Mesothelial cell of epicardium (in vitro differentiated cells): Measurements from ENCODE around the gene CD300H. TPM values are rescaled to one million over a fixed set of nuclear protein-coding genes. Genes with fewer than 3 reads are reported as not detected.

Experiments used
- DNase-seq, 2 experiments: peaks; one replicate each; pipeline ENCODE4 v3.0.0; 2021; ENCODE audit warnings: low spot score in 2 of 2; ENCODE audit not compliant: unreplicated experiment in 2 of 2
- H3K27ac Mint-ChIP-seq: 2 replicates; pipeline ENCODE4 v1.8.0; 2021; ENCODE audit warnings: mixed read lengths
- H3K27me3 Mint-ChIP-seq: 2 replicates; pipeline ENCODE4 v1.8.0; 2021; ENCODE audit warnings: low read depth, mixed read lengths
- H3K36me3 Mint-ChIP-seq: 2 replicates; pipeline ENCODE4 v1.8.0; 2021; ENCODE audit warnings: mixed read lengths
- H3K4me1 Mint-ChIP-seq: 2 replicates; pipeline ENCODE4 v1.8.0; 2021; ENCODE audit warnings: mixed read lengths
- H3K4me3 Mint-ChIP-seq: 2 replicates; pipeline ENCODE4 v1.8.0; 2021; ENCODE audit warnings: mild to moderate bottlenecking, moderate library complexity, mixed read lengths
- H3K9me3 Mint-ChIP-seq: 2 replicates; pipeline ENCODE4 v1.8.0; 2021; ENCODE audit warnings: mixed read lengths
- total RNA-seq: library from RNA; stranded (reverse); gene quantifications from 3 replicates; pipeline ENCODE4 v1.2.1, GENCODE V29; 2021
- TF ChIP-seq, protein P1 (sequence below): fragments of 200-600 bp; sonication (generic); IDR thresholded peaks from one replicate; pipeline ENCODE4 v1.5.0; 2021; ENCODE audit warnings: antibody characterized with exemption; ENCODE audit not compliant: unreplicated experiment

The CD300H gene
- total RNA-seq, 1 donor from 2014 or later: not detected

DNA sequence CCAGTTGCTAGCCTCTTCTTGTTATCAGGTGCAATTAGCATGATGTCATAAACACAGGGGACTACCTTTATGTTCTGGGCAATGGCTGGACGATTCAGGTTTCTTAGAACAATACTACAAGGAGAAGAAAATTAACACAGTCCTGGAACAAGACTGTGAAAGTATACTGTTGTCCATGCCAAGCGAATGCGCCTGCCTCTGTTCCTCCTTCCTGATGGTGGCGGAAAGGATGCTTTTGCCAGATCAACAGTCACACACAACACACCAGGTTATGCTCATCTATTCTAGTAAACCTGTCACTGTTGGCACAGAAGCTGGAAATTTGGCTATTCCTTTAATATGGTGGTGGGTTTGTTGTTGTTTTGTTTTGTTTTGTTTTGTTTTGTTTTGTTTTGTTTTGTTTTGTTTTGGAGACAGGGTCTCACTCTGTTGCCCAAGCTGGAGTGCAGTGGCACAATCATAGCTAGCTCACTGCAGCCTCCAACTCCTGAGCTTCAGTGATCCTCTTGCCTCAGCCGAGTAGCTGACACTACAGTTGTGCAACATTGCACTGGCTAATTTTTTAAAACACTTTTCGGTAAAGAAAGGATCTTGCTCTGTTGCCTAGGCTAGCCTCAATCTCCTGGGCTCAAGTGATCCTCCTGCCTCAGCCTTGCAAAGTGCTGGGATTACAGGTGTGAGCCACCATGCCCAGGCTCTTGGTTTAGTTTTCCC, 27.9 kb upstream of the CD300H start:
- no peak overlapping the region for H3K27ac Mint-ChIP-seq
- peaks cover 37% of the 10 kb centered on the region for H3K27me3 Mint-ChIP-seq
- peaks cover 3% of the 10 kb centered on the region for H3K4me1 Mint-ChIP-seq
- DNase-seq: no peak
- TF ChIP-seq, protein P1, sequence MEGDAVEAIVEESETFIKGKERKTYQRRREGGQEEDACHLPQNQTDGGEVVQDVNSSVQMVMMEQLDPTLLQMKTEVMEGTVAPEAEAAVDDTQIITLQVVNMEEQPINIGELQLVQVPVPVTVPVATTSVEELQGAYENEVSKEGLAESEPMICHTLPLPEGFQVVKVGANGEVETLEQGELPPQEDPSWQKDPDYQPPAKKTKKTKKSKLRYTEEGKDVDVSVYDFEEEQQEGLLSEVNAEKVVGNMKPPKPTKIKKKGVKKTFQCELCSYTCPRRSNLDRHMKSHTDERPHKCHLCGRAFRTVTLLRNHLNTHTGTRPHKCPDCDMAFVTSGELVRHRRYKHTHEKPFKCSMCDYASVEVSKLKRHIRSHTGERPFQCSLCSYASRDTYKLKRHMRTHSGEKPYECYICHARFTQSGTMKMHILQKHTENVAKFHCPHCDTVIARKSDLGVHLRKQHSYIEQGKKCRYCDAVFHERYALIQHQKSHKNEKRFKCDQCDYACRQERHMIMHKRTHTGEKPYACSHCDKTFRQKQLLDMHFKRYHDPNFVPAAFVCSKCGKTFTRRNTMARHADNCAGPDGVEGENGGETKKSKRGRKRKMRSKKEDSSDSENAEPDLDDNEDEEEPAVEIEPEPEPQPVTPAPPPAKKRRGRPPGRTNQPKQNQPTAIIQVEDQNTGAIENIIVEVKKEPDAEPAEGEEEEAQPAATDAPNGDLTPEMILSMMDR: no peak
- no peaks in the 10 kb centered on the region for H3K36me3 Mint-ChIP-seq
- no peaks in the 10 kb centered on the region for H3K9me3 Mint-ChIP-seq
- no peak overlapping the region for H3K4me3 Mint-ChIP-seq

DNA sequence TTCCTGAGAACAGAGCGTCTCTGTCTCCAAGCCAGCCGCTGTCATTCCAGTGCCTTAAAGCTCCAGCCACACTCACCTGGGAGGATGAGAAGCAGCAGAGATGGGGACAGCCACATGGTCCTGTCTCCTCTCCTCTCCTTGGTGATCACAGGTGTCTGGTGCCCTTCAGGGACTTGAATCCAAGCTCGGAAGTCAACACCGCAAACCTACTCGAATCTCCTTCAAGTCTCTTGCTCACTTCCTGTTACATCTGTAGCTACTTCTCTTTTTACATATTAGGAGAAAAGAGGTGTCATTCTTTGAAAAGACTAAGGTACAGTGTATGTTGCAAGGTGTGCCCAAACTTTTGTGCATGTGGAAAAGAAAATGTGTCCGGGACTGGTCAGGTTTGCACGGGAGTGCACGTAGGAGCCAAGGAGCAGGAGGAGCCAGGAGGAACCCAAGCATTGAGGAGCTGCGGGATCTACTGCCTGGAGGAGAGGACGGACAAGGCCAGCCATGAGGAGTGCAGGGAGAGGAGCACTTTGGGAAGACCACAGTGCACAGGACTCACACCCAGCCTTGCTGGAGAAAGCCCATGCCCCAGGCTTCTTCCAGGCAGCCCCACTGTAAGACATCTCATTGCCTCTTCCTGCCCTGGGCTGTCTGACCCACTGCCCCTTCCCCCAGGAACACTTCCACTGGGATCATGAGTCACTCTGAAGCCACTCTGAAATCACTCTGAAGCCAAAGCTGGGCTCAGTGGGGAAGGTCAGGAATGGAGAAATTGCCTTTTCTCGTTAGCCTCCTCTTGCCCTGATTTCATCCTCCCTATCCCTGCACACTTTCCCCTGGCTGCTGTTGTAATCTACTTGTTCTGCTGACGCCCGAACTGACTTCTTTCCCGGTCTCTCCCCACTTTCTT, 25.0 kb upstream of the CD300H start, which contains the start of gene CD300LD:
CD300LD (minus strand) TSS at position 197 of the 904 bp plus-strand sequence; CDS start at position 116, 81 bp downstream.
- Mint-ChIP-seq H3K27me3 (peaks cover 34% of the 10 kb centered on the region), H3K9me3 (no peaks in the 10 kb centered on the region), H3K4me1 (no peaks in the 10 kb centered on the region), H3K4me3 (no peak within 1 kb of the TSS), H3K27ac (no peak within 1 kb of the TSS), H3K36me3 (no peaks in the 10 kb centered on the region)
- no peak for DNase-seq
- TF ChIP-seq, protein P1: no peak

DNA sequence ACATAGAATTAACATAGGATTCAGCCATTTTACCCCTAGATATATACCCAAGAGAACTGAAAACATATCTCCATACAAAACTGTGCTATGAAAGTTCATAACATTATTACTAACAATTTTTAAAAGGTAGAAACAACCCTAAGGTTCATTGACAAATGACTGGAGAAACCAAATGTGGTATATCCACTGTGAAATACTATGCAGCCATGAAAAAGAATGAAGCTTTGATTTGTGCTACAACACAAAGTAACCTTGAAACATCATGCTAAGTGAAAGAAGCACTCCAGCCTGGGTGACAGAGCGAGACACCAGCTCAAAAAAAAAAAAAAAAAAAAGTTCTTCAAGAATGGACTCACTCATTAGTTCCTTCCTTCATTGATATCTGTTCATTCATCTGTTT, 24.2 kb upstream of the CD300H start:
- TF ChIP-seq, protein P1: no peak
- Mint-ChIP-seq H3K36me3 (no peaks in the 10 kb centered on the region), H3K27ac (no peak overlapping the region), H3K4me1 (no peaks in the 10 kb centered on the region), H3K27me3 (peaks cover 27% of the 10 kb centered on the region), H3K4me3 (no peak overlapping the region), H3K9me3 (no peaks in the 10 kb centered on the region)
- DNase-seq: no peak

GRCh38 chr17:74585711-74586110, 18.4 kb upstream of the CD300H start:
- DNase-seq: no peak
- no peak overlapping the region for H3K4me3 Mint-ChIP-seq
- no peaks in the 10 kb centered on the region for H3K4me1 Mint-ChIP-seq
- H3K9me3 Mint-ChIP-seq: peaks cover 8% of the 10 kb centered on the region
- TF ChIP-seq, protein P1: no peak
- peaks cover 8% of the 10 kb centered on the region for H3K27me3 Mint-ChIP-seq
- H3K27ac Mint-ChIP-seq: no peak overlapping the region
- H3K36me3 Mint-ChIP-seq: no peaks in the 10 kb centered on the region

- Mint-ChIP-seq H3K9me3 (peaks cover 8% of the 10 kb centered on the region), H3K27ac (no peak overlapping the region), H3K4me3 (no peak overlapping the region), H3K36me3 (no peaks in the 10 kb centered on the region), H3K4me1 (no peaks in the 10 kb centered on the region), H3K27me3 (peaks cover 6% of the 10 kb centered on the region)
- no peak for DNase-seq
- TF ChIP-seq, protein P1: no peak
Observed at GRCh38 chr17:74584292-74585060, 17.2 kb upstream of the CD300H start.
